Renal pelvis (tissue), 4 donors: Measurements from ENCODE around the gene ING4. TPM values are rescaled to one million over a fixed set of nuclear protein-coding genes. Genes with fewer than 3 reads are reported as not detected.

ENCODE experiments used
- DNase-seq: peaks from one replicate; pipeline ENCODE4 v3.0.0-alpha.2; 2013
- polyA plus RNA-seq, 3 donors: library from polyadenylated mRNA; unstranded; fragments of 120-200 nt; gene quantifications; one replicate each; pipeline ENCODE4 v1.2.1, GENCODE V29; 2013; ENCODE audit not compliant: insufficient read length in 3 of 3

Gene ING4
- polyA plus RNA-seq, 3 donors, result 112 to 119 (median 119) TPM

- DNase-seq, result no peak
Observed at GRCh38 chr12:6695313-6696045, 32.6 kb upstream of the ING4 start.

GRCh38 chr12:6694701-6695100, 31.8 kb upstream of the ING4 start:
- no peak for DNase-seq

GRCh38 chr12:6693832-6694355, 31.0 kb upstream of the ING4 start:
- no peak for DNase-seq

- DNase-seq, result no peak
Observed at GRCh38 chr12:6692888-6693287, 30.0 kb upstream of the ING4 start.

GRCh38 chr12:6691473-6691872, 28.6 kb upstream of the ING4 start:
- no peak for DNase-seq

GRCh38 chr12:6688999-6689882, 26.3 kb upstream of the ING4 start, which contains the start of gene ZNF384:
TSS of gene ZNF384 (minus strand) at chr12:6689375. CDS start at chr12:6679520, 9,855 bp downstream.
- peak; percentile 100 for DNase-seq

GRCh38 chr12:6688543-6688998, 25.7 kb upstream of the ING4 start:
- peak; percentile 39 for DNase-seq

GRCh38 chr12:6685814-6686213, 22.9 kb upstream of the ING4 start:
- DNase-seq, result no peak

- DNase-seq, result no peak
Observed at GRCh38 chr12:6684609-6685008, 21.7 kb upstream of the ING4 start.

GRCh38 chr12:6676962-6677361, 14.0 kb upstream of the ING4 start:
- no peak for DNase-seq

- DNase-seq, result no peak
Observed at GRCh38 chr12:6672143-6672542, 9.2 kb upstream of the ING4 start.

GRCh38 chr12:6667559-6668210, 4.8 kb upstream of the ING4 start:
- DNase-seq, result no peak

- DNase-seq, result no peak
Observed at GRCh38 chr12:6666211-6666610, 3.3 kb upstream of the ING4 start.

GRCh38 chr12:6664902-6665301, 2.0 kb upstream of the ING4 start:
- DNase-seq, result no peak

GRCh38 chr12:6662602-6662905, 365 bp downstream of the ING4 start:
- DNase-seq, result no peak

- DNase-seq, result no peak
Observed at GRCh38 chr12:6653987-6654386, 8.9 kb downstream of the ING4 start.

- DNase-seq, result no peak
Observed at GRCh38 chr12:6653342-6653741, 9.6 kb downstream of the ING4 start.

- no peak for DNase-seq
Observed at GRCh38 chr12:6652391-6652790, 10.5 kb downstream of the ING4 start.

- no peak for DNase-seq
Observed at GRCh38 chr12:6650832-6651231, 12.1 kb downstream of the ING4 start.

- peak; percentile 69 for DNase-seq
Observed at GRCh38 chr12:6647083-6647604, 15.8 kb downstream of the ING4 start, which contains the start of gene ACRBP. TSS of gene ACRBP (minus strand) at chr12:6647432. CDS start at chr12:6647366, 66 bp downstream.

GRCh38 chr12:6646276-6647082, 16.4 kb downstream of the ING4 start:
- DNase-seq, result no peak
